VCaP (cell line): ENCODE results near the gene DNAJC11.

ENCODE experiments used
- H3K27ac ChIP-seq: fragments of 450-650 bp; 2 replicates; pipeline ENCODE4 v1.5.1; 2017
- CTCF ChIP-seq: fragments of 450-650 bp; conservative IDR thresholded peaks from 2 replicates; pipeline ENCODE4 v1.5.1; 2017; ENCODE audit warnings: mild to moderate bottlenecking, moderate library complexity

DNAJC11 gene

GRCh38 chr1:6622396-6623152 lies 79.0 kb downstream of the DNAJC11 start:
- peak overlapping the region; percentile 96 for H3K27ac ChIP-seq

GRCh38 chr1:6621429-6622391 lies 79.9 kb downstream of the DNAJC11 start:
- TF ChIP-seq CTCF = no peak
- H3K27ac ChIP-seq = peak overlapping the region; percentile 96; the same call in 1 of the 2 replicates

More at GRCh38 chr1:6622396-6623152, 79.0 kb downstream of the DNAJC11 start:
- TF ChIP-seq CTCF = no peak

- TF ChIP-seq CTCF = no peak
- no peak overlapping the region for H3K27ac ChIP-seq
These were observed 82.6 kb downstream of the DNAJC11 start for GRCh38 chr1:6619045-6619444.

- H3K27ac ChIP-seq = peak overlapping the region; percentile 89
- TF ChIP-seq CTCF = no peak
These were observed 86.5 kb downstream of the DNAJC11 start for GRCh38 chr1:6614929-6615785.

GRCh38 chr1:6614019-6614928 lies 87.3 kb downstream of the DNAJC11 start:
- no peak for TF ChIP-seq CTCF
- peak overlapping the region; percentile 89 for H3K27ac ChIP-seq

GRCh38 chr1:6613361-6614018 lies 88.1 kb downstream of the DNAJC11 start, which contains the start of gene PHF13:
TSS of gene PHF13 (plus strand) at chr1:6613731. CDS start at chr1:6614067, 336 bp downstream.
- peak within 1 kb of the TSS; percentile 89 for H3K27ac ChIP-seq
- no peak for TF ChIP-seq CTCF
